ENCODE data around the gene PARVB.
"Not testable (repeated sequence)": the region's sequence is repeated elsewhere in the genome, so short reads cannot be mapped to it uniquely, and the experiment has no call there.

PARVB gene

DNA sequence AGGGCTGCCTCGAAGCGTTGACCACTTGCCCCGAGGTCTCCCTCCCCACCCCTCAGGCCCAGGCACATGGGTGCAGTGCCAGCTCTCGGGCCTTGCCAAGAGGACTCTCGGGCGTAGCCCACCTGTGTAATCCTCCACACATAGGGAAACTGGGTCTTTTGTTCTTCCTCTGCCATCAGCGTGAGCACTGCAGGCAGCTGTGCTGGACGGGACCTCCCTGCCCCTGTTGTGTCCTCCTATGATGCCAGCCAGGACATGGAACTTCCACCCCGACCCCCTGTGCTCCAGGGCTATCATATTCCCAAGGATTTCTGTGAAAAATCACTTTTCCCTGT lies 66.4 kb downstream of the PARVB start:
- DNase-seq: no peak

DNA sequence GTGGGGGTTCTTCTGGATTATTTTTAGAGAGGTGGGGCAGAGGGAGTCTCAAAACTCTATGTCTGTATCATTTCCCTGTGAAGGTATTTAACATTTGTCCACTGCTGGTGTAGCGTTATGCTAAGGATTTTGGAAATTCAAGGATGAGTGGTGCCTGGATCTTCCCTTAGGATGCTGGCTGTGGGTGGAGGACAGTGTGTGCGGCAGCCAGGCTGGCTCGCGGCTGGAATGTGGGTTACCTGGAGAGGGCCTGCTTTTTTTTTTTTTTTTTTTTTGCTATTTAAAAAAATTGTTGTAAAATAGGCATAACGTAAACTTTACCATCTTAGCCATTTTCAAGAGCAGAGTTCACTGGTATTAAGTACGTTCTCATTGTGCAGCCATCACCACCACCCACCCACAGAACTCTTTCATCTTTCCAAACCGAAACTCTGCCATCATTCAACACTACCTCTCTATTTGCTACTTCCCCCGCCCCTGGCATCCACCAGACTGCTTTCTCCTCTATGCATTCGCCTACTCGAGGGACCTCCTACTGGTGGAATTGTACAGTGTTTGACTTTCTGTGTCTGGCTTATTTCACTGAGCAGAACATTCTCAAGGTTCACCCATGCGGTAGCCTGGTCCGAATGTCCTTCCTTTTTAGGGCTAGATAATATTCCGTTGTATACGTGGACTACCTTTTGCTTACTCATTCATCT lies 67.1 kb downstream of the PARVB start:
- DNase-seq: peak in 1 of 2 donors; percentile 36

DNA sequence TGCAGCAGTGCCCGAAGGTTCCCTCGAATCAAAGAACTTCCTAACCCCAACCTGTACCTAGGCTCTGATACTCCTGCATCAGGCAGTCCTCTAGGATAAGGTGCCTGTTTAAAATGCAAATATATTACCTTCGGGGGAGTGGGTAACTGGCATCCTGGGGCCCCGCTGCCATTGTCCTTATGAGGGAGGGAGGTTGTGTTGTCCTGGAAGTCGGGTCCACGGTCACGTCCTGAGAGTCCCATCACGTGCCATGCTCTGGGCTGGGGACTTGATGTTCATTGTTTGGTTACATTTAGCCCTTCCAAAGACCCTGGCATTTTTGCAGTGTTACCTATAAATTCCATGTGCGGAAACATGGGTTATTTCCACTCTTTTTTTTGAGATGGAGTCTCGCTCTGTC lies 67.6 kb downstream of the PARVB start:
- DNase-seq: no peak

DNA sequence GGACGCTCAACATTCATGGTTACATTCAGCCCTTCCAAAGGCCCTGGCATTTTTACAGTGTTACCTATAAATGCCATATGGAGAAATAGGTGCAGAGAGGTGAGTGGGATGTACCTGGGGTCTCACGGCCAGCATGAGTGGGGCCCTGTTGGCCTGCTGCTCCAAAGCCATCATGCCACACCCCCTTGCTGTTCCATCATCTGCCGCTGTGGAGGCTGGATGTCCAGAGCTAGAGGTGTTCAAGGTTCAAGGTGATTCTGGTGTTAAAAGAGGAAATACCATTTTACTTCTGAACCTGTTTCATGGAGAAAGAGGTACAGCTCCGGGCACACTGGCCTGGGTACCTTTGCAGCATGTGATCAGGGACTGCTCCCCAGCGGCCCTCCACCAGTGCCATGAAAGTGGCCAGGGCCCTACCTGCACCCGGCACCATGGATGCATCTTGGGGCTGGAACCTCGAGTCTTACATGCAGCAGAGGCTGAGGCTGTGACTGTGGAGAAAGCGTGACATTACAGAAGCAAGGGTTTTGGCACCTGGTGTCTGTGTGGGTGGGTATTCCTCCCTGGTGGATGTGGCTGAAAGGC lies 68.6 kb downstream of the PARVB start:
- no peak for DNase-seq

DNA sequence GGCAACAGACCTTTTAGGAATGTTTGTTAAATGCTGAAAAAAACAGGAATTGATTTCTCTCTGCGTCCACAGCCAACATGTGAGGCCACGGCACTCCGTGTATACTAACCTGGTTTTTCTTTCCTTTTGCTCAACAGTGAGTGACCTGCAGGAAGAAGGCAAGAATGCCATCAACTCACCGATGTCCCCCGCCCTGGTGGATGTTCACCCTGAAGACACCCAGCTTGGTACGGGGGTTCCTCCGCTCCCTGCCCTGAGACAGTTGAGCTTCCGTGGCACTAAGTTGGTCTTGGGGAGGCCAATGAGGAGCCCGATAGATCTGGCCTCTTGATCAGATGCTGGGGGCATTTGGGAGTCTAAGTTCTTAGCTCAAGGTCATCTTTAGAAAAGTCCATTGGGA lies 69.7 kb downstream of the PARVB start:
- no peak for DNase-seq

DNA sequence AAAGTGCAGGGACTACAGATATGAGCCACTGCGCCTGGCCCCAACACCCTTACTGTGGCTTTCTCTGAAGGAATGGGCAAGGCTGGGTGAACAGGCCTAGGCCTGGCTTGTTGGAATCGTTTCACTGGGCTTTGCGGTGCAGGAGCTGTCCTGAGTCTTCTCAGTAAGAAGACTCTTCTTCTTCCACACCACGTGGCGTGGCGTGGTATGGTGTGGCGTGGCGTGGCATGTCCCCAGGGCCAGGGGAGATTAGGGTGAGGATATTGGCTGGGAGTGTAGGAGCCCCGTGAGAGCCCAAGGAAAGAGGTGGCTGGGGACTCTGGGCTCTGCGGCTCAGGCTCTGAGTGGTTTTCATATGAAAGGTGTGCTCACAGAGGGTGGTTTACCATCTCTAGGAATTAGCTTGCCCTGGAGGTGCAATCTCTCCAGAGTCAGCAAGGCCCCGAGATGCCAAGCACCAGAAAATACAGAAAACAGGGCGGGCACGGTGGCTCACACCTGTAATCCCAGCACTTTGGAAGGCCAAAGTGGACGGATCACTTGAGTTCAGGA lies 70.7 kb downstream of the PARVB start:
- DNase-seq: no peak

DNA sequence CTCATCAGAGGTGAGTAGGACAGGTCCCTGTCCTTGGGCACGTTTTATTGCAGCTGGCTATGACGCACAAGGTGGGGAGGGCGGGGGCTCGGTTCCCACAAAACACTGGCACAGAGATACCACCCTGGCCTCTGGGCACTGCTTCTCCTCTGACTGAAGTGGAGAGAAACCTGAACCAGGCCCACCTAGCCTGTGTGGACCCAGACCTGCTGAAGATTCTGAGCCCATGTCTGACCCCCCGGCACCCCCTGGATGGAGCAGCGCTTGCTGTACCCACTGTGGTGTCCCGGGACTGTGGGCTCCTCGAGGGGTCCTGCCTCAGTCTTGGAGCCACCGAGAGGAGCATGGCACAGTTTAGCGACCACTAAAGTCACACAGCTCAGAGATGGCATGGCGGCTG lies 72.6 kb downstream of the PARVB start:
- DNase-seq: no peak

DNA sequence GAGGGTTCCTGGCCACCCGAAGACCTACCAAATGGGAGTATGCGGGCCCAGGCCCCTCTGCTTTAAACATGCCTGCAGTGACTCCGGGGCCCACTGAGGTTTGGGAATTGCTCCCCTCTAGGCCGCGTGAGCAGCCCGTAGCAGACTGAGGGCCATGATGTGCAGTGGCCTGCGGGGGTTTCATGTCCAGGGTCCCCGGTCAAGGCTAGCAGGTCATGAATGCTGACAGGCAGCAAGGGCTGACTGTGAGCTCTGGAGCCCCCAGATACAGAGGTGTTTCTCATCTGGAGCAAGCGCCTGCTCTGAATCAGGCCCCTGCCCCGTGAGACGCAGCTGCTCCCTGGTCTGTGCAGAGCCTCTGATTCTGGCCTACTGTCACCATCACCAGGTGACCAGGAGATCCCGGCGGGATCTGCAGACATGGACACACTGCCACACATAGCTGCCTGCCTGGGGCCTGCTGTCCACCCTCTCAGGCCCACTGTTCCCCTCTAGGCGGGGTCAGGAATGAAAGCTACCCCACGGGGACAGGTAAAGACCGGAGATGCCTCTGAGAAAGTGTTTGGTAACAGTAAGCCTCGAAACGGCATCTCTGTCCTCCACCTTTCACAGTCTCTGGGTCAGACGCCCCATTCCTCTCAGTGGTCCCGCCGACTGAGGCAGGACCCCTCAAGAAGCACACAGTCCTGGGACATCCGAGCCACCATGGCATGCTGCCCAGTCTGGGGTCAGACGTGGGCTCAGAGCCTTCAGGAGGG lies 73.3 kb downstream of the PARVB start:
- no peak for DNase-seq

DNA sequence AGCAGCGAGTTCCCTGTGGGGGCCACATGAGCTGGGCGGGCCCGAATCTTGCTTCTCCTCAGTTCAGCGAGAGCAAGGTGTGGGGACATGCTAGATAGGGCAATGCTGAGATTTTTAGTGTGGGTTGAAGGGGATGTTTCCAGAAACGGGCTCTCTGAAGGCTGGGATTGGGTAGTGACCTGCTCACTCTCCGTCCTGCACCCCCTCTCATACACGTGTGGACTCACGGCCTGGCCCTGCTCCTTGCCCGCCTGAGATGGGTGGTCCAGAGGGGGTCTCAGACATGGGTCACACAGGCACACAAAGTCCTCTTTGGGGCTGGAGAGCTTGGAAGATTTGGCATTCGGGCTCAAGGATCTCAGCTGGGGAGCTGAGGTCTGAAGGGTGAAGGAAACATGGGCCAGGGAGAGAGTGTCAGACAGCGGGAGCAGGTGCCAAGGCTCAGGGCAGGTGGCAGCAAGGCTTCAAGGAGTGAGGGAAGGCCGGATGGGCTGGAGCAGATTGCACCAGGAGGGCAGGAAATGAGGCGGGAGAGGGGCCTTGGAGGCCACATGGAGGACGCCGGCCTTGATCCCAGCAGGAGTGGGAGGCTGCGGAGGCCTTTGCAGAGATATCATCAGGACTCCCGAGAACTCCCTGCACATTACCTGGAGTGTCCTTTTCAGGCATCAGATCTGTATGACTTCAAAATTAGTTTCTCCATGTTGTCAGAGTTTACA lies 74.1 kb downstream of the PARVB start:
- DNase-seq: no peak

DNA sequence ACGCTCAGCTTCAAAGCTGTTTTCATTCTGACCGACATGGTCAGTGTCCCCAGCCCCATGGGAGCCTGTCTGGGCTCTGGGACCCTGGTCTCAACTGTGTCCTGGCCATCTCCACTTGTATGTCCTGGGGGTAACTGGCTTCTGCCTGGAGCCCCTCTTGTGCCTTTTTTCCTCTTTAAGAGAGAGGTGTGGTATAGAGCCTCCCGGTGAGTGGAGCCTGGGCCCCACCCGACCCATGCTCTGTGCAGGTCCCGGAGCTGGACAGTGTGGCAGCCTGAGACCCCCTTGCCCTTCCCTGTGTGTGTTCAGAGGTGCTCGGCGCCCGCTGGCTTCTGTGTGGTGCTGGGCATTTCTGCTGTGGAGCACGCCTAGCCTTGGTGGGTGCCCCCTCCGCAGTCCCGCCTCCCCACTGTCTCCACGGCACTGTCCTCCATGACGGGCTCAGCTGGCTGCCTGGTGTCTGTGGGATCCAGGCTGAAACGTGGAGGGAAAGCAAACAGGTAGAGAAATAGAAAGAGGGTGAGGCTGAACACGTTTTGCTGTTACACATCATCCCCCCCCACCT lies 74.9 kb downstream of the PARVB start:
- no peak for DNase-seq

DNA sequence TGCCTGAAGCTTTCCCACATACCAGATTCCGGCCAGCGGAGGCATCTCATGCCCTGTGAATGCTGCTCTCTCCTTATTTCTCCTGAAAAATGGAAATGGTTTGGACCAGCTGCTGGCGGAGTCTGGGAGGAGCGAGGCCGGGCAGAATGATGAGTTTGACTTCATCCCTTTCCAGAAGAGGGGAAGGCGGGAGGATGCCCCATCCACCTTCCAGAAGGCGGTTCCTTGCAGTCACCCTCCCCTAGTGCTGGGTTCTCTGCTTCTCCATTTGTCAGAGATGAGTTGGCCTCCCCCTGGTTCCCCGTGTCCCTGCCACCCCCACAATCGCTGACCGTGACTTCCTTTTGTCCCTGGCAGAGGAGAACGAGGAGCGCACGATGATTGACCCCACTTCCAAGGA lies 75.6 kb downstream of the PARVB start:
- no peak for DNase-seq

DNA sequence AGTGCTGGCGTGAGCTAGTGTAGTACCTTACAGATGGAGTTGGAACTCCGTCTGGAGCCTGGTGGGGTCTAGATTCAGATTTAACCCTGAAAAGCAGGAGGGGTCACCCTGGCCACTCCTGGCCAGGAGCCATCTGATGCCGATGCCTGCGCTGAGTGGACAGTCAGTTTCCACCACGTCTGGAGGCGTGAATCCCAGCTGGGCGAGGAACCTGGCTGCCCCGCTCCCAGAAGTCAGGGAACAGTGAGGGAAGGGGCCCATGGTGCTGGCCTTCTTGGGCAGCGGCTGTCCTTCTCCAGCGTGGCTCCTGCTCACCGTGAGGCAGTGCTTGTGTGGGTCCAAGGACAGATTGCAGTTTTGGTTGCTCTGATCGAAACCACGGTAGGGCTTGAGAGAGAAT lies 76.3 kb downstream of the PARVB start:
- no peak for DNase-seq

DNA sequence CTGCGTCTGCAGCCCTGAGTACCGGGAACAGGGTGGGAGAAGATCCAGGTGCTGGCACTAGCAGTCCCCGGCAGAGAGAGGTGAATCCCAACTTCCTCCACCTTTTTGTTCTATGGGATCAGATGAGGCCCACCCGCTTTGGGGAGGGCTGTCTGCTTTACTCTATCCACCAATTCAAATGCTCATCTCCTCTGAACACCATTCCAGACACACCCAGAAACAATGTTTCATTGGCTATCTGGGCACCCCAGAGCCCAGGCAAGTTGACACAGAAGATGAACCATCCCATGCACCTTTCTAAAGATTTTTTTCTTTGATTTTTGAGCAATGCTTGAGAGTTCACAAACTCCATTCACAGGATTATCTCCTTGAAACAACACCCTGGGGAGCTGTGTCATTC lies 78.0 kb downstream of the PARVB start:
- no peak for DNase-seq

DNA sequence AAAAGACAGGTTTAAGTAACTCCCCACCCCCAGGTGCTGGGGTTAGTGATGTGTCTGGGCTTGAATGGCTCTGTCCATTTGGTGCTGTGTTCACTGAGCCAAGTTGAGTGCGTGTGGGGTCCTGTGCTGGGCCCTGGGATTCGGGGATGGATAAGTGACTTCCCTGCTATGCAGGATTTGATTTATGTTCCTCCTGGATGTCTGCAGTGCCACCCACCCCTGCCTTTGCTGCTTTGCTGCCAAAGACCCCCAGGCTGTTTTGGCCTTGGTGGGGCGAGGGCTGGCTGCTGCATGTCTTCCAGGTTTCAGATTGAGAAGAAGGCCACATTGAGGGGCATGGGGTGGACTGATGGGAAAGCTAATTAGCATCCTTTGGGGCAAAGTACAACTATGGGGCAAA lies 78.8 kb downstream of the PARVB start:
- no peak for DNase-seq

DNA sequence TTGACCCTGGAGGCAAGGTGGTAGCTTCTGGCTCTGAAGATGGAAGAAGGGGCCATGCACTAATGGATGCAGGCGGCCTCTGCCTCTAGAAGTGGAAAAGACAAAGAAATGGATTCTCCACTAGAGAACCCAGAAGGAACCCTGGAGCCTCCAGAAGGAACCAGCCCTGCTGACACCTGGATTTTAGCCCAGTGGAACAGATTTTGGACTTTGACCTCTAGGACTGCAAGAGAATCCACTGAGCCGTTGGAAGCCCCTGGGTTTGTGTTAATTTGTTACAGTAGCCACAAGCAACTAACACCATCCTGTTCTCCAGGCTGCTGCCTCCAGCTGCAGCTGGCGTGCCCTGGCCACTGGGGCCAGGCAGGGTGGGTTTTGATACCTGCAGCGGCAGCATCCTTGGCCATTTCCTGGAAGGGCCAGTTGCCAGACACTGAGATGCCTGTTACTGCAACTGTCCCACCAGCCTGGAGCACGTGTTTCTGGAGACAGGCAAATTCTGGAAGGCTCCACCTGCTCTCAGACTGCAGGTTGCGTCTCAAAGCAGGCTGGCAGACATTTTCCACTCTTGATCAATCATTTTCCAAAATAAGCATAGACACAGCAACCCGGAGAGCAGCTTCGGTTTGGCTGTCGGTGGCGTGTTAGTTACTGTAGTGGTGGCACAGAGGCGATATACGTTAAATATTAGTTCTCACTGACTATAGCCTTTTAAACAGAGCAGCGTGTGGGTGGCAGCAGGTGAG lies 79.8 kb downstream of the PARVB start:
- DNase-seq: no peak

DNA sequence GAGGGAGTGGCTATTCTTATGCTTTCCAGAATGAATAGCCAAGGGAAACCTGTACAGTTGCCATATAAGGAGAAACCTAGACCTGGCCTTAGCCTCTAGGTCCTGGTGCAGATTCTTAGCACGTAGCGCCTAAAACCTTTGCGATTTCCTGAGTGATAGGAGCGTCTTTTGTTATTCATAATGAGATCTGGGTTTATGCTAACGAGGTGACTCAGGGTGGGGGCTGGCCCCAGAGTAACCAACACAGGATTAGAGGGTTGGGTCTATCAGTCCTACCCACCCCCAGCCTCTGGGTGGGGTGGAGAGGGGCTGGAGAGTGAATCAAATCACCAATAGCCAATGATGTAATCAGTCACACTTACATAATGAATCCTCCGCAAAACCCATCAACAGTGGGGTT lies 83.2 kb downstream of the PARVB start:
- DNase-seq: no peak

DNA sequence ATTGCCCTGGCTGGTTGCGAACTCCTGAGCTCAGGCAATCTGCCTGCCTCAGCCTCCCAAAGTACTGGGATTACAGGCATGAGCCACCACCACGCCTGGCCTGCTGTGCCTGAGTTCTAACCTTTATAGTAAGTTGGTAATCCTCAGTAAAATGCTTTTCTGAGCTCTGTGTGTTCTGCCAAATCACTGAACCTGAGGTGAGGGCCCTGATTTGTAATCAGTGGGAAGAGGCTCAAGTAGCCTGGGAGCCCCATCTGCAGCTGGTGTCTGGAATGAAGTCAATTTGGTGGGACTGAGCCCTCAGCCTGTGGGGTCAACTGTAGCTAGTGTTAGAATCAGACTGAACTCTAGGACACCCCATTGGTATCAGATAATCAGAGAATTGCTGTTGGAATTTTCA lies 84.0 kb downstream of the PARVB start:
- DNase-seq: no peak

DNA sequence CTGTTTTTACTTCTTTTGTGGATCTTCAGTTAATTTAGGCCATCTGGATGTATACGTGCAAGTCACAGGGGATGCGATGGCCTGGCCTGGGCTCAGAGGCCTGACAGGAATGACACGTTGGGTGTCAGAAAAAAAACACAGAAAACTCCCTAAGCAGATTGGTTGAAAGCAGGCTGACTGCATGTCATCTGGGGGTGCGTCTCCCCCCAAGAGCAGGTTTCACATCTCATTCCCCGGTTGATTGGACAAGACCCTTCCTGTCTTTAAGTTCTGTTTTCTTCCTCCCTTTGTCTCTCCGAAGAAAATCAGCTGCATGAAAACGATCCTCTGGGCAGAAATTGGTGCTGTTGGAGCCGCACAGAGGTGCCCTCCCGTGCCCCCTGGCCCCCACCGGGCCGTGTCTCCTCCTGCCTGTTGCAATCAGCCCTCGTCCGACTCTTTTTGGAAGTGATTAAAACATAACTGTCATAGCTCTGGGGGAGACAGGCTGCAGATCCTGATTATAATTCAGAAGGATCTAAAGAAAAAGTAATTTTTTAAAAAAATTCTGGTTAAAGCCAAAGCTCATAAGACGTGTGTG lies 84.8 kb downstream of the PARVB start:
- no peak for DNase-seq

DNA sequence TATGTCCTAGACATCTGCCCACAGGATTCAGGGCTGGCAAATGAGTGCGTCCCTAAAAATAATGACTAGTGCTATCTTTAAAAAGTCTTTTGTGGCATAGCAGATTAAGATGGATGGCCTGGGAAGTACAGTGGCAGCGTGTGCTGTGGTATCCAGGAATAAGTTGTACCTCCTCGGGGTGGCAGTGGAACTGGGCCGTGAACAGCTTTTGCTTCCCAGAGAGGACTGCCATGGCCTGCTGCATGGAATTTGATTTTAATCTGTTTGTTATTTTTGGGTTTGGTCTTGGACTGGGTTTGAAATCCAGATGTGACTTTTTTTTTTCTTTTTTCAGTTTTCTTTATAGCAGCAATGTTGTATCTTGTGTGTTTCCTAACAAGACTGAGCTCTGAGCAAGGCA lies 85.3 kb downstream of the PARVB start:
- no peak for DNase-seq

DNA sequence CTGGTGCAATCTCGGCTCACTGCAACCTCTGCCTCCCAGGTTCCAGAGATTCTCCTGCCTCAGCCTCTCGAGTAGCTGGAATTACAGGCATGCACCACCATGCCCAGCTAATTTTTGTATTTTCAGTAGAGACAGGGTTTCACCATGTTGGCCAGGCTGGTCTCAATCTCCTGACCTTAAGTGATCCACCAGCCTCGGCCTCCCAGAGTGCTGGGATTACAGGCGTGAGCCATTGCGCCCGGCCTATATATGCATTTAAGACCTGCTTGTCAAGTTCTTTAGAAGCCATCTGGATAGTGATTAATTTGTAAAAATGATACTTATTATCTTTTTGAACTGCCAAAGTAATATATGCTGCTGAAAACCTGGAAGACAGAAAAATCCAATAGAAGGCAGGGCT lies 86.6 kb downstream of the PARVB start:
- not testable (repeated sequence) for DNase-seq

DNA sequence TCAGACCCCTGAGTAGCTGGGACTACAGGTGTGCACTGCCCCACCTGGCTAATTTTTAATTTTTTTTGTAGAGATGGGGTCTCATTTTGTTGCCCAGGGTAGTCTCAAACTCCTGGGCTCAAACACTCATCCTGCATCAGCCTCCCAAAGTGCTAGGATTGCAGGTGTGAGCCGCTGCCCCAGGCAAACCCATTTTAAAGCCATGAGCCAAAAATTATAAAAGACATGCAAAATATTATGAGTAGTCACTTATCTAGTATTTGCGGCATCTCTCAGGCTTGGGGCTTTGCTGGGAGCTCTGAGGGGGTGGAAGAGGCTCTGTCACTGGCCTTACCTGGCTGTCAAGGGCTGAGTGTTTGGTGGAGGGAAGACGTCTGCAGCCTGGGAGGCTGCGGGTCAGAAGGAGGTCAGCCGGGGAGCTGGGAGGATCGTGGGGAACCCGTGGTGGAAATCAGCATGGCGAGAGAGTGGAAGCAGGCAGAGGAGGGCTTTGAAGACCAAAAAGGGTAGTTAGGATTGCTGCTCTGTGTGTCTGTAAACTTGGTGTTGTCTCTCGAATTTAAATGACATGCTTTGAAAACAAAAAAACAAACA lies 87.6 kb downstream of the PARVB start:
- no peak for DNase-seq

DNA sequence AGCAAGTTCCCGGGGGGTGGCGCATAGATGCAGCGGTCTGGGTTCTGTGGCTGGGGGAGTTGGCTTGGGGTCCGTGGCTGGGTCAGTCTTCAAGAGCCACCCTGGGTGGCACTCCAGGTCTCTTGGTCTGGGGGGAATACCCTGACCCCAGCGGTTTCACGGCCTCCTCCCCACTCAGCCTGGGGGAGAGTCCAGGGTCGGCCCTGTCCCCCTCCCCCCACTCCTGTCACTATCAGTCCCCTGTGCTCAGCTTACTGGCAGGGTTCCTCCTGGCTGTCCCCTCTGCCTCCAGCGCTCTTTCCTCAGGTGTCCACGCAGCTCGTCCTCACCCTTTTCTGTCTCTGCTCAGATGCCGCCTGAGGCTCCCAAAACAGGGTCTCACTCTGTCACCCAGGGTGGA lies 88.1 kb downstream of the PARVB start:
- no peak for DNase-seq

Data from activated CD4-positive, alpha-beta T cell treated with anti-CD3 and anti-CD28 coated beads for 4 hours (primary cell).